Endothelial cell of umbilical vein (primary cell): ENCODE results near the gene RIMBP3C. TPM values are rescaled to one million over a fixed set of nuclear protein-coding genes. Genes with fewer than 3 reads are reported as not detected.
"Not testable (repeated sequence)": the region's sequence is repeated elsewhere in the genome, so short reads cannot be mapped to it uniquely, and the experiment has no call there.

Source experiments
- BruUV-seq: library from RNA; stranded (reverse); fragments of 400-500 nt; replicated peaks from 2 replicates; lab custom pipeline; 2021; lab: Mats Ljungman, UMichigan
- CTCF ChIA-PET: fragments of 300-600, 350-600 bp; sonication (Branson Sonifier 250); formaldehyde crosslinking; loops from one replicate; lab custom pipeline; 2021; ENCODE audit warnings: antibody characterized with exemption, inconsistent platforms; lab: Charles Lee
- POLR2A ChIA-PET: fragments of 300-600, 350-600 bp; sonication (Branson Sonifier 250); formaldehyde crosslinking; loops from one replicate; lab custom pipeline; 2021; ENCODE audit warnings: antibody characterized with exemption, inconsistent platforms; lab: Charles Lee
- DNase-seq: peaks from one replicate; pipeline ENCODE4 v3.0.0-alpha.2; 2011; ENCODE audit warnings: low read depth, low spot score
- FAIRE-seq: peaks from 2 replicates; lab custom pipeline; 2011; peaks lifted over from hg19 to GRCh38; lab: Jason Lieb, UNC
- H2AFZ ChIP-seq: 2 replicates; pipeline ENCODE4 v1.6.0; 2012; ENCODE audit warnings: low read depth, low read length, control low read depth, inconsistent platforms
- H3K27ac ChIP-seq: 2 replicates; pipeline ENCODE4 v1.5.1; 2011; ENCODE audit warnings: low read depth, mild to moderate bottlenecking, control low read depth, low read length, moderate library complexity; ENCODE audit not compliant: insufficient read depth
- H3K27me3 ChIP-seq, 2 experiments: 2 replicates each; pipeline versions ENCODE4 v1.6.0 to v1.6.1; 2011; ENCODE audit warnings: low read length in 2 of 2, mixed read lengths in 1 of 2; ENCODE audit not compliant: control insufficient read depth in 2 of 2, insufficient read depth in 2 of 2
- H3K36me3 ChIP-seq, 2 experiments: 2 replicates in 1 of 2; 3 replicates in 1 of 2; pipeline ENCODE4 v1.5.1; 2011; ENCODE audit warnings: low read length in 2 of 2, mild to moderate bottlenecking in 1 of 2, moderate library complexity in 1 of 2; ENCODE audit not compliant: control insufficient read depth in 2 of 2, insufficient read depth in 2 of 2; ENCODE audit errors: extremely low read depth in 1 of 2
- H3K4me1 ChIP-seq: 3 replicates; pipeline ENCODE4 v1.5.1; 2011; ENCODE audit warnings: mild to moderate bottlenecking, low read length; ENCODE audit not compliant: control insufficient read depth, insufficient read depth; ENCODE audit errors: extremely low read depth
- H3K4me2 ChIP-seq: 2 replicates; pipeline ENCODE4 v1.6.1; 2011; ENCODE audit warnings: low read length, control low read depth, mixed read lengths; ENCODE audit not compliant: insufficient read depth
- H3K4me3 ChIP-seq, 3 experiments: fragments of 200-600 bp in 1 of 3; sonication (generic), shearing (Covaris generic) in 1 of 3; replicated peaks in 1 of 3; 2 replicates each; pipeline ENCODE4 v1.5.1; 2011 to 2016; ENCODE audit warnings: control low read depth in 3 of 3, low read length in 3 of 3, mild to moderate bottlenecking in 2 of 3, inconsistent platforms in 1 of 3, low read depth in 1 of 3, moderate library complexity in 1 of 3; ENCODE audit not compliant: insufficient read depth in 1 of 3
- H3K79me2 ChIP-seq: 2 replicates; pipeline ENCODE4 v1.6.0; 2012; ENCODE audit warnings: low read length, inconsistent platforms; ENCODE audit not compliant: control insufficient read depth, insufficient read depth
- H3K9ac ChIP-seq: replicated peaks from 2 replicates; pipeline ENCODE3; 2011; ENCODE audit warnings: low read length, control low read depth; ENCODE audit not compliant: insufficient read depth; ENCODE audit errors: extremely low read depth
- H3K9me1 ChIP-seq: replicated peaks from 3 replicates; pipeline ENCODE4 v1.6.0; 2011; ENCODE audit warnings: mild to moderate bottlenecking, low read length; ENCODE audit not compliant: control insufficient read depth, insufficient read depth; ENCODE audit errors: extremely low read depth
- H3K9me3 ChIP-seq: replicated peaks from 2 replicates; pipeline ENCODE4 v1.5.1; 2012; ENCODE audit warnings: low read length, inconsistent platforms; ENCODE audit not compliant: control insufficient read depth, insufficient read depth
- H4K20me1 ChIP-seq: replicated peaks from 2 replicates; pipeline ENCODE3; 2011; ENCODE audit warnings: mild to moderate bottlenecking, low read length; ENCODE audit not compliant: control insufficient read depth, insufficient read depth; ENCODE audit errors: extremely low read depth
- CTCF ChIP-seq, 2 donors: IDR thresholded peaks; 1 replicate in 1 of 2; 2 replicates in 1 of 2; pipeline ENCODE4 v1.5.1; 2011; ENCODE audit warnings: low read length in 2 of 2, mild to moderate bottlenecking in 2 of 2, moderate library complexity in 2 of 2, control low read depth in 1 of 2, inconsistent platforms in 1 of 2, low read depth in 1 of 2; ENCODE audit not compliant: insufficient read depth in 1 of 2; ENCODE audit errors: extremely low read depth in 1 of 2
- EZH2 ChIP-seq: IDR thresholded peaks from 2 replicates; pipeline ENCODE4 v1.6.1; 2012; ENCODE audit warnings: borderline replicate concordance, low read depth, mild to moderate bottlenecking, moderate library complexity, low read length, inconsistent platforms; ENCODE audit not compliant: severe bottlenecking
- FOS ChIP-seq: IDR thresholded peaks from 2 replicates; pipeline ENCODE4 v1.6.1; 2011; ENCODE audit warnings: mild to moderate bottlenecking, low read length, moderate library complexity, borderline replicate concordance; ENCODE audit not compliant: insufficient read depth
- GATA2 ChIP-seq: IDR thresholded peaks from 2 replicates; pipeline ENCODE4 v1.7.0; 2011; ENCODE audit warnings: low read depth, mild to moderate bottlenecking, moderate library complexity, mixed read lengths, low read length; ENCODE audit not compliant: insufficient read length, insufficient read depth
- MAX ChIP-seq: IDR thresholded peaks from 2 replicates; pipeline ENCODE4 v1.6.1; 2011; ENCODE audit not compliant: insufficient read depth, insufficient read length
- dilution Hi-C: fragments of 300-500 bp; cut with MboI; formaldehyde crosslinking; loops from one replicate; pipeline ENCODE4 v1.15.0; 2019; ENCODE audit warnings: low sequenced_read_pairs; ENCODE audit not compliant: extremely low pct_ligation_motif_present
- intact Hi-C: fragments of 100-400 bp; cut with micrococcal nuclease; formaldehyde crosslinking; loops from one replicate; pipeline ENCODE4 v1.10.0; 2022
- polyA plus RNA-seq, 4 experiments: library from polyadenylated mRNA; depleted of rRNA in 3 of 4; stranded (reverse) in 3 of 4; unstranded in 1 of 4; fragments of >200 nt; gene quantifications; 2 replicates each; pipeline versions ENCODE4 v1.2.1 to v1.2.3, GENCODE V29; 2011 to 2012; ENCODE audit warnings: missing spikeins in 1 of 4
- total RNA-seq: library from RNA; stranded (reverse); gene quantifications from 2 replicates; pipeline ENCODE4 v1.2.3, GENCODE V29; 2021

The RIMBP3C gene
- total and polyA plus RNA-seq, 2 donors (not counting 3 experiments of a cell fraction or from before 2014, with no cell fraction given) = 0.04 to 0.09 TPM

GRCh38 chr22:21580623-21581007 lies 29.4 kb upstream of the RIMBP3C start:
- H3K9me3 ChIP-seq, DNase-seq, dilution Hi-C loops, intact Hi-C loops, H3K27ac ChIP-seq, H3K36me3 ChIP-seq, H3K9ac ChIP-seq, POLR2A ChIA-PET, CTCF ChIA-PET, H2AFZ ChIP-seq, H3K4me3 ChIP-seq, BruUV-seq, H3K4me1 ChIP-seq, FAIRE-seq, H3K9me1 ChIP-seq, H3K27me3 ChIP-seq, H3K4me2 ChIP-seq: not testable (repeated sequence)
- H3K79me2 ChIP-seq = peaks cover 98% of the 10 kb centered on the region
- peaks cover 26% of the 10 kb centered on the region for H4K20me1 ChIP-seq

- Histone ChIP-seq H3K27me3 (no peaks in the 10 kb centered on the region), H3K27ac (no peak overlapping the region), H3K9me3 (no peaks in the 10 kb centered on the region), H3K4me1 (peaks cover 2% of the 10 kb centered on the region), H3K4me2 (no peak overlapping the region), H3K9ac (no peak overlapping the region), H4K20me1 (peaks cover 21% of the 10 kb centered on the region), H3K4me3 (no peak overlapping the region), H3K9me1 (no peaks in the 10 kb centered on the region), H3K79me2 (peaks cover 97% of the 10 kb centered on the region), H2AFZ (no peak overlapping the region), H3K36me3 (no peaks in the 10 kb centered on the region)
- CTCF ChIA-PET = interaction anchor here (0.9 to 2.0 kb wide), 3 partner anchors 15 to 63 kb away, joined by 3 to 9 read pairs (median 4); no protein-coding TSS in a partner anchor
- POLR2A ChIA-PET = interaction anchor here (0.6 kb wide), 1 partner anchor 22 kb away, joined by 3 read pairs; no protein-coding TSS in a partner anchor
- no TSS peak for BruUV-seq
- intact Hi-C loops (no loop called here), dilution Hi-C loops (no loop called here)
- DNase-seq (no peak), FAIRE-seq (no peak)
- TF ChIP-seq FOS (no peak), CTCF (IDR thresholded peaks at IDR 0.05; ENCODE audit: extremely low read depth in 1 of 2, insufficient read depth in 1 of 2, low read depth in 1 of 2, low read length in 2 of 2) (no peak), MAX (no peak), GATA2 (no peak), EZH2 (no peak)
Observed at GRCh38 chr22:21579474-21579851, 28.2 kb upstream of the RIMBP3C start.
